ENCODE measurements around the gene JSRP1. TPM values are rescaled to one million over a fixed set of nuclear protein-coding genes. Genes with fewer than 3 reads are reported as not detected.

JSRP1 gene
- total and polyA plus RNA-seq, 2 experiments from 2014 or later: 2.4 to 3.1 TPM

GRCh38 chr19:2280633-2281264, 24.5 kb upstream of the JSRP1 start (continued):
- TF ChIP-seq REST (IDR thresholded peaks at IDR 0.05; ENCODE audit: unreplicated experiment) (no peak), ZNF114 (CRISPR knock-in tag; IDR thresholded peaks at IDR 0.05) (no peak)

- Mint-ChIP-seq H3K27ac (no peak overlapping the region), H3K4me3 (no peak overlapping the region; the same call in 2 of the 3 replicates), H3K9me3 (peaks cover 7% of the 10 kb centered on the region; the same call in 2 of the 3 replicates), H3K4me1 (peaks cover 14% of the 10 kb centered on the region), H3K36me3 (ENCODE audit: low read depth) (peaks cover 12% of the 10 kb centered on the region), H3K27me3 (ENCODE audit: insufficient read depth, low read depth, poor library complexity) (peaks cover 23% of the 10 kb centered on the region)
- ATAC-seq (no peak), DNase-seq (ENCODE audit: low spot score) (no peak)
- Histone ChIP-seq H3F3A (replicated peaks; ENCODE audit: low read depth) (peaks cover 16% of the 10 kb centered on the region; the same call in 1 of the 2 replicates), H2AFZ (no peak overlapping the region), H3K79me2 (replicated peaks; ENCODE audit: insufficient read depth) (peaks cover 9% of the 10 kb centered on the region), H3K4me2 (no peak overlapping the region), H3K27me3 (ENCODE audit: insufficient read depth) (peaks cover 21% of the 10 kb centered on the region), H3K36me3 (ENCODE audit: insufficient read depth) (no peaks in the 10 kb centered on the region), H4K20me1 (replicated peaks; ENCODE audit: insufficient read depth) (peaks cover 8% of the 10 kb centered on the region), H3K4me1 (ENCODE audit: insufficient read depth) (no peaks in the 10 kb centered on the region; the same call in 1 of the 2 replicates), H3K27ac (ENCODE audit: low read depth) (no peak overlapping the region), H3K4me3 (no peak overlapping the region), H3K9me2 (ENCODE audit: insufficient read depth) (no peaks in the 10 kb centered on the region)
- TF ChIP-seq NANOG (IDR thresholded peaks at IDR 0.05; ENCODE audit: borderline replicate concordance) (no peak), CTCF (conservative IDR thresholded peaks at IDR 0.05; ENCODE audit: low read depth in 2 of 2) (no peak), CREB1 (CRISPR knock-in tag; IDR thresholded peaks at IDR 0.05; ENCODE audit: low read depth) (no peak), ETS1 (IDR thresholded peaks at IDR 0.05) (no peak), EZH2 (IDR thresholded peaks at IDR 0.05; ENCODE audit: low read depth, unreplicated experiment) (no peak), ZNF462 (CRISPR knock-in tag; IDR thresholded peaks at IDR 0.05) (no peak), EZH2phosphoT487 (IDR thresholded peaks at IDR 0.05; ENCODE audit: unreplicated experiment) (no peak), POLR2AphosphoS5 (IDR thresholded peaks at IDR 0.05; ENCODE audit: low read depth) (no peak)
These were observed 22.4 kb upstream of the JSRP1 start for GRCh38 chr19:2278459-2279158.

Measured in GM23338 (cell line).